Activated B cell treated with CpG ODN at 0.5 μM for 24 hours (primary cell): ENCODE results near the gene SVEP1. TPM values are rescaled to one million over a fixed set of nuclear protein-coding genes. Genes with fewer than 3 reads are reported as not detected.

Source experiments
- ATAC-seq: fragments of 200-7000 bp; cut with Tn5 transposase; one replicate; pipeline ENCODE4 v1.10.0; 2021; ENCODE audit warnings: low read depth, mild to moderate bottlenecking, moderate library complexity
- CTCF ChIA-PET: fragments of 350-600 bp; sonication (Branson Sonifier 250); formaldehyde crosslinking; loops from one replicate; lab custom pipeline; 2021; ENCODE audit warnings: antibody characterized with exemption; lab: Charles Lee
- POLR2A ChIA-PET: fragments of 350-600 bp; sonication (Branson Sonifier 250); formaldehyde crosslinking; loops from one replicate; lab custom pipeline; 2021; ENCODE audit warnings: antibody characterized with exemption; lab: Charles Lee
- DNase-seq: peaks from one replicate; pipeline ENCODE4 v3.0.0; 2022
- H3K27ac Mint-ChIP-seq: one replicate; pipeline ENCODE4 v1.8.0; 2020; ENCODE audit warnings: mixed read lengths
- H3K27me3 Mint-ChIP-seq: one replicate; pipeline ENCODE4 v1.8.0; 2021; ENCODE audit warnings: mixed read lengths
- H3K36me3 Mint-ChIP-seq: one replicate; pipeline ENCODE4 v1.8.0; 2021; ENCODE audit warnings: low read depth, mixed read lengths
- H3K4me1 Mint-ChIP-seq: one replicate; pipeline ENCODE4 v1.8.0; 2021; ENCODE audit warnings: mixed read lengths
- H3K4me3 Mint-ChIP-seq: one replicate; pipeline ENCODE4 v1.8.0; 2020; ENCODE audit warnings: mild to moderate bottlenecking, mixed read lengths
- H3K9me3 Mint-ChIP-seq: one replicate; pipeline ENCODE4 v1.8.0; 2020; ENCODE audit warnings: mixed read lengths
- intact Hi-C: fragments of 100-400 bp; cut with micrococcal nuclease; formaldehyde crosslinking; loops from one replicate; pipeline ENCODE4 v1.15.1; 2024
- total RNA-seq: library from RNA; stranded (reverse); gene quantifications from 2 replicates; pipeline ENCODE4 v1.2.3, GENCODE V29; 2022
- TF ChIP-seq, protein P1 (sequence below): fragments of 200-600 bp; IDR thresholded peaks from one replicate; pipeline ENCODE4 v1.8.0; 2022; ENCODE audit warnings: antibody characterized with exemption, mild to moderate bottlenecking

The SVEP1 gene
- total RNA-seq, 1 donor from 2014 or later = not detected

DNA sequence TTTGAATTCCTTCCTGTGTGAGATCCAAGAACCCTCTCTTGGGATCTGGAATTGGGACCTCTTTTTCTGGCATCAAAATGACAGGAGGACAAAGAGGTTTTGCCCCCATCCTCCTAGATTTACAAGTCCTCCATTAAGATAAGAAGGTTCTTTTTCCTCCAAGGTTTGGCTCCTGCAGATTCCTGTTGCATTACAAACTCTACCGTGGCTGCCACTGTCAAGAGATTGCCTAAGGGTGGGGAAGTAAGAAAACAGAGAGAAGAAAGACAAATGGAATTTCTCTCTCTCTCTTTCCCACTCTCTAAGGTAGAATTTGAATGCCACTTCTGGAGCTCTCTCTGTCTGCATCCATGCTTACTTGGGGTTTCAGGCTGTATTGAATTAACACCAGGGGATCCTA is 12.0 kb upstream of the SVEP1 start:
- intact Hi-C loops = no loop called here
- TF ChIP-seq, protein P1, sequence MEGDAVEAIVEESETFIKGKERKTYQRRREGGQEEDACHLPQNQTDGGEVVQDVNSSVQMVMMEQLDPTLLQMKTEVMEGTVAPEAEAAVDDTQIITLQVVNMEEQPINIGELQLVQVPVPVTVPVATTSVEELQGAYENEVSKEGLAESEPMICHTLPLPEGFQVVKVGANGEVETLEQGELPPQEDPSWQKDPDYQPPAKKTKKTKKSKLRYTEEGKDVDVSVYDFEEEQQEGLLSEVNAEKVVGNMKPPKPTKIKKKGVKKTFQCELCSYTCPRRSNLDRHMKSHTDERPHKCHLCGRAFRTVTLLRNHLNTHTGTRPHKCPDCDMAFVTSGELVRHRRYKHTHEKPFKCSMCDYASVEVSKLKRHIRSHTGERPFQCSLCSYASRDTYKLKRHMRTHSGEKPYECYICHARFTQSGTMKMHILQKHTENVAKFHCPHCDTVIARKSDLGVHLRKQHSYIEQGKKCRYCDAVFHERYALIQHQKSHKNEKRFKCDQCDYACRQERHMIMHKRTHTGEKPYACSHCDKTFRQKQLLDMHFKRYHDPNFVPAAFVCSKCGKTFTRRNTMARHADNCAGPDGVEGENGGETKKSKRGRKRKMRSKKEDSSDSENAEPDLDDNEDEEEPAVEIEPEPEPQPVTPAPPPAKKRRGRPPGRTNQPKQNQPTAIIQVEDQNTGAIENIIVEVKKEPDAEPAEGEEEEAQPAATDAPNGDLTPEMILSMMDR = no peak
- ChIA-PET CTCF (no interaction called here), POLR2A (no interaction called here)
- Mint-ChIP-seq H3K4me1 (no peaks in the 10 kb centered on the region), H3K27me3 (no peaks in the 10 kb centered on the region), H3K27ac (no peak overlapping the region), H3K4me3 (no peak overlapping the region), H3K9me3 (peaks cover 15% of the 10 kb centered on the region), H3K36me3 (no peaks in the 10 kb centered on the region)
- ATAC-seq = no peak
- DNase-seq = no peak

DNA sequence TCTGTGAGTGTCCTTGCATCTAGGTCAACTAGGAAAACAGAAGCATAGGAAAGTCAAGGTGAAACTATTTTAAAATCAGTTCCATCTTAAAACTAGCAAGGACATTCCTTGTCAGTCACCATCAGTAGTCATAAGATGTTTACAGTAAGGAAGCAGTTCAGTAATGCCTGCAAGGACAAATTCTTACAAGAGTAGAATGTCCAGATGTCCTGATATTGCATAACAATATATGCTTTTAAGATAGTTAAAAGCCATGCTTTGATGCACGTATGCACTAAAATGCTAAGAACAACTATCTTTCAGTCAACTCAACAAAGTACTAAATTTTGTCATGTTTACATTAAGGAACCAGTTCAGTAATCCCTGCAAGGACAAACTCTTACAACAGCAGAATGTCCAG is 11.3 kb upstream of the SVEP1 start:
- Mint-ChIP-seq H3K27me3 (no peaks in the 10 kb centered on the region), H3K4me3 (no peak overlapping the region), H3K4me1 (no peaks in the 10 kb centered on the region), H3K9me3 (peaks cover 15% of the 10 kb centered on the region), H3K36me3 (no peaks in the 10 kb centered on the region), H3K27ac (no peak overlapping the region)
- ChIA-PET CTCF (no interaction called here), POLR2A (no interaction called here)
- ATAC-seq (no peak), DNase-seq (no peak)
- intact Hi-C loops = no loop called here
- TF ChIP-seq, protein P1 = no peak

DNA sequence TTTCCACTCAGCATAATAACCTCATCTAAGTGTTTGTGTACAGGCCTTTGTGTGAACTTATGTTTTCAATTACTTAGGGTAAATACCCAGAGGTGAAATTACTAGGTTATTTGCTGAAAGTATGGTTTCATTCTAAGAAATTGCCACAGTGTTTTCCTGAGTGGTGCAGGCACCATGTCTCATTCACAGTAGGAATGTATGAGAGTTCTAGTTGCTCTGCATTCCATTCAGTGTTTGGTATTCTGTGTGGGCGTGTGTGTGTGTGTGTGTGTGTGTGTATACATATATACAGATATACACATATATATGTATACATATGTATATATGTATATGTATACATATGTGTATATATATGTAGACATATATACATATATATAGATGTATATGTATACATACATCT is 8.8 kb upstream of the SVEP1 start:
- POLR2A ChIA-PET = no interaction called here
- Mint-ChIP-seq H3K9me3 (peaks cover 18% of the 10 kb centered on the region), H3K4me1 (no peaks in the 10 kb centered on the region), H3K27me3 (peaks cover 5% of the 10 kb centered on the region), H3K4me3 (no peak overlapping the region), H3K27ac (no peak overlapping the region), H3K36me3 (no peaks in the 10 kb centered on the region)
- intact Hi-C loops = no loop called here
- ATAC-seq (no peak), DNase-seq (no peak)
- TF ChIP-seq, protein P1 = no peak
- CTCF ChIA-PET = no interaction called here

DNA sequence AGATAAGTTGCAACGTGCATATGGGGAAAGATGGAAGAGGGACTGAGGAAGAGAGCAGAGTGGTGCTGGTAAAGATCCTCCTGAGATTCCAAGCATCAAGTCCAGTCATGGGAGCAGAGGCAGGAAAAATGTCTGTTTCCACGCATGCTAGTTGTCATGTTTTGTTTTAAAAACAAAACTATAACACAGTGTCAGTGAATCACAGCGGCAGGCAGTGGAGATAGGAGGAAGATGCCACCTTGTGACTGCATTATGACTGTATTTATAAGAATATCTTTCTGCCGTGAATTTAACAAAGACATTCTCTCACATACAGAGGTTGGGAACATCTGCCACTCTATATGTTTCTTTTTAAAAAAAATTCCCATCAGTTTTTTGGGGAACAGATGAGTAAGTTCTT is 3.7 kb upstream of the SVEP1 start:
- ATAC-seq (no peak), DNase-seq (no peak)
- no peaks in the 10 kb centered on the region for H3K36me3 Mint-ChIP-seq
- H3K4me3 Mint-ChIP-seq = no peak overlapping the region
- no peak overlapping the region for H3K27ac Mint-ChIP-seq
- TF ChIP-seq, protein P1 = no peak
- H3K27me3 Mint-ChIP-seq = peaks cover 28% of the 10 kb centered on the region
- intact Hi-C loops = no loop called here
- CTCF ChIA-PET = no interaction called here
- no peaks in the 10 kb centered on the region for H3K4me1 Mint-ChIP-seq
- peaks cover 11% of the 10 kb centered on the region for H3K9me3 Mint-ChIP-seq
- POLR2A ChIA-PET = no interaction called here

DNA sequence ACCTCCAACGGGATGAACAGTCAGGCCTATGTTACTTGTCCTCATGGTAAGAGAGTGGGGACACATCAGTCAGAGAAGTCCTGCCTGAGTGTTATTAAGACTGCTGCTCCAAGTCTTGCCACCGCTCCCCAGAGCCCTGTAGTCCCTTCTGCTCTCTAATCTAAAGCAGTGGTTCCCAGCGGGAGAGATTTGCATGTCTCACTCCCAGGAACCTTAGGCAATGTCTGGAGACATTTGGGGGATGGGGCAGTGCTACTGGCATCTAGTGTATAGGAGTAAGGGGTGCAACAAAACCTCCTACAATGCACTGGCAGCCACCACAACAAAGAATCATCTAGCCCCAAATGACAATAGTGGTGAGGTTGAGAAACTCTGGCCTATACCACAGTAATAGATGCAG is 2.6 kb upstream of the SVEP1 start:
- ChIA-PET CTCF (no interaction called here), POLR2A (no interaction called here)
- no peaks in the 10 kb centered on the region for H3K36me3 Mint-ChIP-seq
- peaks cover 8% of the 10 kb centered on the region for H3K9me3 Mint-ChIP-seq
- no peak overlapping the region for H3K4me3 Mint-ChIP-seq
- intact Hi-C loops = no loop called here
- no peaks in the 10 kb centered on the region for H3K4me1 Mint-ChIP-seq
- peaks cover 37% of the 10 kb centered on the region for H3K27me3 Mint-ChIP-seq
- TF ChIP-seq, protein P1 = no peak
- ATAC-seq (no peak), DNase-seq (no peak)
- H3K27ac Mint-ChIP-seq = no peak overlapping the region
